HG03439 (cell line): ENCODE data around the gene ELOA2.
"Not testable (repeated sequence)": the region's sequence is repeated elsewhere in the genome, so short reads cannot be mapped to it uniquely, and the experiment has no call there.

ENCODE experiments used
- ATAC-seq: cut with Tn5 transposase; IDR thresholded peaks from one replicate; pipeline ENCODE4 v1.9.1; 2021; ENCODE audit warnings: mild to moderate bottlenecking, moderate library complexity; ENCODE audit not compliant: unreplicated experiment

The ELOA2 gene

GRCh38 chr18:47035156-47035671, at the start of gene ELOA2:
TSS of gene ELOA2 (minus strand) at chr18:47035621. CDS start at chr18:47035264, 357 bp downstream.
- ATAC-seq, result no peak

- no peak for ATAC-seq
Measured at GRCh38 chr18:47081578-47081977, 46.2 kb upstream of the ELOA2 start.

- no peak for ATAC-seq
Measured at GRCh38 chr18:47080872-47081271, 45.5 kb upstream of the ELOA2 start.

GRCh38 chr18:47077111-47077510, 41.7 kb upstream of the ELOA2 start:
- no peak for ATAC-seq

GRCh38 chr18:47075098-47075883, 39.9 kb upstream of the ELOA2 start:
- ATAC-seq, result no peak

GRCh38 chr18:47067648-47068047, 32.2 kb upstream of the ELOA2 start:
- no peak for ATAC-seq

- ATAC-seq, result no peak
Measured at GRCh38 chr18:47063096-47063495, 27.7 kb upstream of the ELOA2 start.

- no peak for ATAC-seq
Measured at GRCh38 chr18:47062471-47062870, 27.1 kb upstream of the ELOA2 start.

- ATAC-seq, result no peak
Measured at GRCh38 chr18:47054369-47054768, 18.9 kb upstream of the ELOA2 start.

GRCh38 chr18:47050468-47050867, 15.0 kb upstream of the ELOA2 start:
- ATAC-seq, result no peak

- ATAC-seq, result no peak
Measured at GRCh38 chr18:47040982-47041381, 5.6 kb upstream of the ELOA2 start.

- ATAC-seq, result no peak
Measured at GRCh38 chr18:47036927-47037578, 1.6 kb upstream of the ELOA2 start.

GRCh38 chr18:47036298-47036874, 965 bp upstream of the ELOA2 start:
- ATAC-seq, result no peak

GRCh38 chr18:47034591-47034990, 830 bp downstream of the ELOA2 start:
- not testable (repeated sequence) for ATAC-seq

- ATAC-seq, result no peak
Measured at GRCh38 chr18:47032945-47033344, 2.5 kb downstream of the ELOA2 start.

GRCh38 chr18:47030887-47031286, 4.5 kb downstream of the ELOA2 start:
- ATAC-seq, result not testable (repeated sequence)

- not testable (repeated sequence) for ATAC-seq
Measured at GRCh38 chr18:47029684-47030353, 5.6 kb downstream of the ELOA2 start.

- ATAC-seq, result not testable (repeated sequence)
Measured at GRCh38 chr18:47028738-47029137, 6.7 kb downstream of the ELOA2 start.

GRCh38 chr18:47025557-47026174, 9.8 kb downstream of the ELOA2 start:
- not testable (repeated sequence) for ATAC-seq

- ATAC-seq, result not testable (repeated sequence)
Measured at GRCh38 chr18:47023769-47024465, 11.5 kb downstream of the ELOA2 start.
